Breast epithelium (tissue), 4 donors: ENCODE results near the gene LPAR3. TPM values are rescaled to one million over a fixed set of nuclear protein-coding genes. Genes with fewer than 3 reads are reported as not detected.

ENCODE experiments used
- DNase-seq, 2 donors: peaks; one replicate each; pipeline ENCODE4 v3.0.0-alpha.2; 2019; ENCODE audit warnings: low spot score in 2 of 2
- H3K27ac ChIP-seq, 2 donors: fragments of 200-600 bp; sonication (generic) in 1 of 2; one replicate each; pipeline ENCODE4 v1.5.1; 2016 to 2019; ENCODE audit warnings: mild to moderate bottlenecking in 1 of 2
- H3K27me3 ChIP-seq, 2 donors: fragments of 200-600 bp; sonication (generic) in 1 of 2; one replicate each; pipeline versions ENCODE4 v1.5.1 to v1.6.0; 2017 to 2019; ENCODE audit warnings: control low read depth in 1 of 2, mild to moderate bottlenecking in 1 of 2
- H3K36me3 ChIP-seq: fragments of 200-600 bp; one replicate; pipeline ENCODE4 v1.5.1; 2019
- H3K4me1 ChIP-seq, 2 donors: fragments of 200-600 bp; sonication (generic); one replicate each; pipeline ENCODE4 v1.5.1; 2016 to 2019; ENCODE audit warnings: control low read depth in 1 of 2
- H3K4me3 ChIP-seq, 3 donors: fragments of 200-600 bp; sonication (generic); 1 replicate in 2 of 3; 2 replicates in 1 of 3; pipeline ENCODE4 v1.5.1; 2016 to 2019; ENCODE audit warnings: mild to moderate bottlenecking in 3 of 3, moderate library complexity in 2 of 3
- H3K9me3 ChIP-seq, 2 donors: fragments of 200-600 bp; sonication (generic) in 1 of 2; one replicate each; pipeline ENCODE4 v1.5.1; 2016 to 2019; ENCODE audit warnings: control low read depth in 1 of 2
- POLR2A ChIP-seq: fragments of 450-650 bp; IDR thresholded peaks from one replicate; pipeline ENCODE4 v1.6.1; 2016; ENCODE audit warnings: antibody characterized with exemption, mild to moderate bottlenecking, moderate library complexity
- POLR2AphosphoS5 ChIP-seq, 3 donors: sonication (generic); formaldehyde crosslinking; IDR thresholded peaks; one replicate each; pipeline ENCODE4 v1.6.1; 2017; ENCODE audit warnings: antibody characterized with exemption in 3 of 3
- intact Hi-C: fragments of 100-400 bp; cut with DNase I; formaldehyde crosslinking; loops from one replicate; pipeline ENCODE4 v1.15.1; 2023; ENCODE audit warnings: low total_unique reads
- total RNA-seq, 3 donors: library from RNA; depleted of rRNA; stranded (reverse); fragments of >200 nt; gene quantifications; one replicate each; pipeline ENCODE4 v1.1.0, GENCODE V29; 2016
- TF ChIP-seq, protein P1 (sequence below), 3 donors: fragments of 450-650 bp; IDR thresholded peaks; one replicate each; pipeline ENCODE4 v1.5.1; 2016 to 2017; ENCODE audit warnings: antibody characterized with exemption in 3 of 3, mild to moderate bottlenecking in 3 of 3, moderate library complexity in 3 of 3

The LPAR3 gene
- total RNA-seq, 3 donors from 2014 or later = 1.6 to 3.7 TPM; not detected in 1

DNA sequence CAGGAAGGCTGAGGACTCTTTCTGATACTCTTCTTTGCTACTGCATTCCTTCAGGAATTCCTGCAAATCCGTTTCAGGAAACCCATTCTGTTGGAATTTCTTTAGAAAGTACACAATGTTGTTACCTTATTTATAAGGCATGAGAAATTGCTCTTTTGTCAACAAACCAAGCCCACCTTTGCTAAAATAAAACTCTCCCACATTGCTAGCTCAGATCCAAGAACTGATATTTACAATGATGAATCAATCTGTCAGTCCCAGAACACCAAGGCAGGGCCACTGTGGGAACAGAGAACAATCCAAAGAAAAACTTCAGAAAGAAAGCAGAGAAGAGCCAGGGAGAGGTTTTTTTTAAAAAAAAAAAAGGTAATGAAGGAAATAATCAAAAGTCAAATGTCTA lies 36.6 kb upstream of the LPAR3 start:
- peaks cover 0 to 3% of the 10 kb centered on the region in 2 donors for H3K27me3 ChIP-seq
- no peak for TF ChIP-seq POLR2AphosphoS5 (IDR thresholded peaks at IDR 0.05)
- TF ChIP-seq, protein P1, sequence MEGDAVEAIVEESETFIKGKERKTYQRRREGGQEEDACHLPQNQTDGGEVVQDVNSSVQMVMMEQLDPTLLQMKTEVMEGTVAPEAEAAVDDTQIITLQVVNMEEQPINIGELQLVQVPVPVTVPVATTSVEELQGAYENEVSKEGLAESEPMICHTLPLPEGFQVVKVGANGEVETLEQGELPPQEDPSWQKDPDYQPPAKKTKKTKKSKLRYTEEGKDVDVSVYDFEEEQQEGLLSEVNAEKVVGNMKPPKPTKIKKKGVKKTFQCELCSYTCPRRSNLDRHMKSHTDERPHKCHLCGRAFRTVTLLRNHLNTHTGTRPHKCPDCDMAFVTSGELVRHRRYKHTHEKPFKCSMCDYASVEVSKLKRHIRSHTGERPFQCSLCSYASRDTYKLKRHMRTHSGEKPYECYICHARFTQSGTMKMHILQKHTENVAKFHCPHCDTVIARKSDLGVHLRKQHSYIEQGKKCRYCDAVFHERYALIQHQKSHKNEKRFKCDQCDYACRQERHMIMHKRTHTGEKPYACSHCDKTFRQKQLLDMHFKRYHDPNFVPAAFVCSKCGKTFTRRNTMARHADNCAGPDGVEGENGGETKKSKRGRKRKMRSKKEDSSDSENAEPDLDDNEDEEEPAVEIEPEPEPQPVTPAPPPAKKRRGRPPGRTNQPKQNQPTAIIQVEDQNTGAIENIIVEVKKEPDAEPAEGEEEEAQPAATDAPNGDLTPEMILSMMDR (IDR thresholded peaks at IDR 0.05) = no peak
- no peak for TF ChIP-seq POLR2A
- no peaks in the 10 kb centered on the region for H3K36me3 ChIP-seq
- no peaks in the 10 kb centered on the region for H3K9me3 ChIP-seq
- no peak overlapping the region for H3K27ac ChIP-seq
- no peaks in the 10 kb centered on the region for H3K4me1 ChIP-seq
- no peak for DNase-seq
- intact Hi-C loops = no loop called here
- H3K4me3 ChIP-seq = no peak overlapping the region

DNA sequence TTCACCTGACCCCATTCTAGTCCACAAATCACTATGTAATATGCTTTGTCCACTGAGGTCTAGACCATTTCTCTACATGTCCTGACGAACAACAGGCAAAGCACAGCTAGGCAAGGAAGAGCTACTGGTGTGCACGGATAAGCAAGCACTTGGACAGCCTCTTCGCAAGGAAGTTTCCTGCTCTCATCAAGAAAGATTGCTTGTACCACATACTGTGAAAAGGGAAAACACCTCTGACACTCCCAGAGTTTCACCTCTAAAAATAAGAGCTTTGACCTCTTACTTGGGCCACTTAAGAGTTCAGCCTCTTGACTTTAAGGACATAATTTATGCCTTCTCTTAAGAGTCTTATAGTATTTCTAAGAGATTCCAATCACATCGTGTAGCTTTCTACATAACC lies 36.0 kb upstream of the LPAR3 start:
- DNase-seq = no peak
- Histone ChIP-seq H3K36me3 (no peaks in the 10 kb centered on the region), H3K27ac (no peak overlapping the region), H3K4me3 (no peak overlapping the region), H3K4me1 (no peaks in the 10 kb centered on the region), H3K9me3 (no peaks in the 10 kb centered on the region), H3K27me3 (peaks cover 0 to 3% of the 10 kb centered on the region in 2 donors)
- intact Hi-C loops = no loop called here
- TF ChIP-seq, protein P1 (IDR thresholded peaks at IDR 0.05) = no peak
- TF ChIP-seq POLR2AphosphoS5 (IDR thresholded peaks at IDR 0.05) = no peak
- no peak for TF ChIP-seq POLR2A

DNA sequence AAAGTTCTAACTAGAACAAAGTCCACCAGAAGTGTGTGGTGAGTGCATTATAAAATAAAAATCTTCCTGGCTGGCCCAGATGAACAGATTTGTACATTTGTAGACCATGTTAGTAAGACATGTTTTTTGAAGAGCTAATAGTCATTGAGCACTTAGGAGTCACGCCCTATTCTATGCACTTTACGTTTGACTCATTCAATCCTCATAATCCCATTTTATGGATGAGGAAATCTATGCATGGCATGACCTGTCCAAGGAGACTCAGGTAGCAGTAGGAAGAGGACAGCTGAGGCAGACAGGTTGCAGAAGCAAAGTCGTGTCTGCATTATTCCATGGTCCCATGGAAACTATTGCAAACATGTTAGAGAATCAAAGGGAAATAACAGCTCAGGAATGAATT lies 30.3 kb upstream of the LPAR3 start:
- H3K4me1 ChIP-seq = no peaks in the 10 kb centered on the region
- DNase-seq = no peak
- H3K27me3 ChIP-seq = no peaks in the 10 kb centered on the region
- H3K27ac ChIP-seq = no peak overlapping the region
- no peaks in the 10 kb centered on the region for H3K36me3 ChIP-seq
- no peak overlapping the region for H3K4me3 ChIP-seq
- no peak for TF ChIP-seq POLR2A
- TF ChIP-seq, protein P1 (IDR thresholded peaks at IDR 0.05) = no peak
- TF ChIP-seq POLR2AphosphoS5 (IDR thresholded peaks at IDR 0.05) = no peak
- intact Hi-C loops = loop anchor here (5.0 kb wide), 1 partner anchor 546 kb away; no protein-coding TSS in a partner anchor
- no peaks in the 10 kb centered on the region for H3K9me3 ChIP-seq

DNA sequence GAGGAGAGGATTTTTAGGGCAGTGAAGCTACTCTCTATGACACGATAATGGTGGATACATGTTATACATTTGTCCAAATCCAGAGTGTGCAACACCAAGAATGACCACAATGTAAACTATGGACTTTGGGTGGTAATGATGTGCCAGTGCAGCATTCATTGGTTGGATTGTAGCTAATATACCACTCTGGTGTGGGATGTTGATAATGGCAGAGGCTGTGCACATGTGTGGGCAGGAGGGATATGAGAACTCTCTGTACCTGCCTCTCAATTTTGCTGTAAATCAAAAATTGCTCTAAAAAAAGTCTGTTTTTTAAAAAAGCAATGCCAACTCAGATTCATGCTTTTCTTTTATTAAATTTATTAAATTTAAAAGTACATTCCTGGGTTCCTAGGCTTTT lies 27.2 kb upstream of the LPAR3 start:
- Histone ChIP-seq H3K27ac (no peak overlapping the region), H3K4me3 (no peak overlapping the region), H3K27me3 (no peaks in the 10 kb centered on the region), H3K4me1 (no peaks in the 10 kb centered on the region), H3K36me3 (no peaks in the 10 kb centered on the region), H3K9me3 (no peaks in the 10 kb centered on the region)
- intact Hi-C loops = loop anchor here (5.0 kb wide), 1 partner anchor 543 kb away; no protein-coding TSS in a partner anchor
- DNase-seq = no peak
- TF ChIP-seq, protein P1 (IDR thresholded peaks at IDR 0.05) = no peak
- TF ChIP-seq POLR2AphosphoS5 (IDR thresholded peaks at IDR 0.05) (no peak), POLR2A (no peak)

DNA sequence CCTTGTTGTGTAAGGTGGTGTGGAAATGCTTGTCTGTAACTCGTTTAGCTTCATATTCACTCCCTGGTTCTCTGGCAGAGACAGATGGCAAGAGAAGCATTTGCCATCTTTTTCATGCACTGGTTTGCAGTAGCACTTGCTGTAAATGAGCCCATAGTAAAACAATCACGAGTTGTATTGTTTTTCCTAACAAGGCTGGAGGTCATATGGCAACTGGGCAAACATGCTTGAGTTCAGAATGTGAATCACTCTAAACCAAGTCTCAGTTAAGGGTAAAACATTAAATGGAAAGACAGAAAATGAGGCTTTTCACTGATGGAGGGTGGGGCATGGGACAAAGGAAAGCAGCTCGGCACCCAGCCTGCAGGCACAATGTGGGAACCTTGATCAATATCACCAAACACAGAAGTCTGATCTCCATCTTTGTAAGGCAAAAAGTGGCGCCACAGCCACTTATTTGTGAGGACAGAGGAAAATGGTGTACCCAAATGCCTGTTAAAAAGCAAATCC lies 26.5 kb upstream of the LPAR3 start:
- intact Hi-C loops = no loop called here
- DNase-seq = no peak
- no peaks in the 10 kb centered on the region for H3K4me1 ChIP-seq
- TF ChIP-seq POLR2A = no peak
- TF ChIP-seq, protein P1 (IDR thresholded peaks at IDR 0.05) = no peak
- no peak for TF ChIP-seq POLR2AphosphoS5 (IDR thresholded peaks at IDR 0.05)
- H3K27ac ChIP-seq = no peak overlapping the region
- no peaks in the 10 kb centered on the region for H3K36me3 ChIP-seq
- no peak overlapping the region for H3K4me3 ChIP-seq
- H3K9me3 ChIP-seq = no peaks in the 10 kb centered on the region
- H3K27me3 ChIP-seq = no peaks in the 10 kb centered on the region
